Measurements from ENCODE around the gene IL6ST.
A peak's percentile ranks its signal among the peaks of the same experiment; 100 is the strongest.
"Not testable (repeated sequence)": the region's sequence is repeated elsewhere in the genome, so short reads cannot be mapped to it uniquely, and the experiment has no call there.

The IL6ST gene

GRCh38 chr5:55960779-55961178 lies 34.0 kb downstream of the IL6ST start:
- no peak for DNase-seq

GRCh38 chr5:55959208-55959607 lies 35.6 kb downstream of the IL6ST start:
- DNase-seq: no peak

GRCh38 chr5:55941154-55941553 lies 53.6 kb downstream of the IL6ST start:
- DNase-seq: not testable (repeated sequence)

GRCh38 chr5:55937598-55937997 lies 57.2 kb downstream of the IL6ST start:
- not testable (repeated sequence) for DNase-seq

- peak; percentile 0 for DNase-seq
These were observed 58.6 kb downstream of the IL6ST start for GRCh38 chr5:55936100-55936693.

GRCh38 chr5:55935371-55935770 lies 59.4 kb downstream of the IL6ST start:
- DNase-seq: no peak

- no peak for DNase-seq
These were observed 60.0 kb downstream of the IL6ST start for GRCh38 chr5:55934720-55935119.

- no peak for DNase-seq
These were observed 60.6 kb downstream of the IL6ST start for GRCh38 chr5:55934115-55934613.

- no peak for DNase-seq
These were observed 61.2 kb downstream of the IL6ST start for GRCh38 chr5:55933377-55934114.

GRCh38 chr5:55932700-55933099 lies 62.1 kb downstream of the IL6ST start:
- DNase-seq: no peak

- no peak for DNase-seq
These were observed 65.6 kb downstream of the IL6ST start for GRCh38 chr5:55929020-55929799.

- no peak for DNase-seq
These were observed 66.7 kb downstream of the IL6ST start for GRCh38 chr5:55927861-55928655.

GRCh38 chr5:55926476-55926875 lies 68.3 kb downstream of the IL6ST start:
- DNase-seq: no peak

GRCh38 chr5:55925712-55926111 lies 69.1 kb downstream of the IL6ST start:
- no peak for DNase-seq

GRCh38 chr5:55925181-55925580 lies 69.6 kb downstream of the IL6ST start:
- no peak for DNase-seq

- DNase-seq: no peak
These were observed 70.0 kb downstream of the IL6ST start for GRCh38 chr5:55924744-55925143.

- no peak for DNase-seq
These were observed 70.8 kb downstream of the IL6ST start for GRCh38 chr5:55923865-55924500.

GRCh38 chr5:55923177-55923771 lies 71.5 kb downstream of the IL6ST start:
- DNase-seq: no peak

GRCh38 chr5:55921617-55922016 lies 73.1 kb downstream of the IL6ST start:
- no peak for DNase-seq

- DNase-seq: no peak
These were observed 74.0 kb downstream of the IL6ST start for GRCh38 chr5:55920784-55921183.

- no peak for DNase-seq
These were observed 75.1 kb downstream of the IL6ST start for GRCh38 chr5:55919625-55920024.

Data from NCI-H526 treated with DMSO at 0.1 percent for 48 hours (cell line).